ENCODE data around the gene BEAN1. TPM values are rescaled to one million over a fixed set of nuclear protein-coding genes. Genes with fewer than 3 reads are reported as not detected.
A peak's percentile ranks its signal among the peaks of the same experiment; 100 is the strongest.

The BEAN1 gene
- total RNA-seq, 1 donor from 2014 or later: 1.2 TPM

DNA sequence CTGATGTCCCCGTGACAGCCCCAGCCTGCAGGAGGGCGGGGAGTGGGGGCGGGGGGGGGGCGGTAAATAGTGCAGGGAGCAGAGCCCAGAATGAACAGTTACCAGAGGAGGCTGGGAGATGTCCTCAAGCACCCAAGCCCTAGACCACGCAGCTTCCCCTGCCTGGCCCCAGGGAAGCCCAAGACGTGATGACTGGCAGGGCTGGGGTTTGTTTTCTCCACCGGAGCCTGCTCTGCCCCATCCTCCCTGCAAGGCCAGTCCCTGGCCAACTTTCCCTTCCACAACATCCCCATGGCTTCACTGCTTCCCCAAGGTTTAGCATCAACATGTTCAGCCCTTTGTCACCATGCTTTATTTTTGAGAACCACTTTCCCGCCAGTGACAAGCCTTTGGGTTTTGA lies 1.4 kb upstream of the BEAN1 start:
- Mint-ChIP-seq H3K27me3 (ENCODE audit: low read depth, unreplicated experiment) (peaks cover 66% of the 10 kb centered on the region), H3K27ac (ENCODE audit: unreplicated experiment) (no peak overlapping the region)

GRCh38 chr16:66426112-66427035 lies 721 bp upstream of the BEAN1 start:
- H3K79me2 ChIP-seq (ENCODE audit: insufficient read depth, low read length): no peaks in the 10 kb centered on the region
- H3K9ac ChIP-seq (ENCODE audit: low read length): peak overlapping the region; percentile 31
- Mint-ChIP-seq H3K4me3 (ENCODE audit: unreplicated experiment) (peak overlapping the region; percentile 67), H3K27ac (ENCODE audit: unreplicated experiment) (no peak overlapping the region), H3K36me3 (ENCODE audit: low read depth, unreplicated experiment) (no peaks in the 10 kb centered on the region), H3K4me1 (ENCODE audit: low read depth, unreplicated experiment) (no peaks in the 10 kb centered on the region), H3K27me3 (ENCODE audit: low read depth, unreplicated experiment) (peaks cover 65% of the 10 kb centered on the region), H3K9me3 (ENCODE audit: unreplicated experiment) (peaks cover 1% of the 10 kb centered on the region)
- TF ChIP-seq EZH2 (IDR thresholded peaks at IDR 0.05; ENCODE audit: insufficient read depth, low read length): peak; percentile 91
- no peak for TF ChIP-seq CTCF (IDR thresholded peaks at IDR 0.05; ENCODE audit: insufficient read depth, low read depth, low read length)
- H2AFZ ChIP-seq (ENCODE audit: low read depth, low read length): peak overlapping the region; percentile 75
- peaks cover 16% of the 10 kb centered on the region for H4K20me1 ChIP-seq (ENCODE audit: insufficient read depth, low read length)
- no peaks in the 10 kb centered on the region for H3K4me1 ChIP-seq (ENCODE audit: insufficient read depth, low read length)
- H3K4me2 ChIP-seq (ENCODE audit: low read length): peak overlapping the region; percentile 82
- no peaks in the 10 kb centered on the region for H3K36me3 ChIP-seq (ENCODE audit: insufficient read depth, low read length)
- no peak overlapping the region for H3K27ac ChIP-seq (ENCODE audit: low read depth, low read length)
- H3K4me3 ChIP-seq (ENCODE audit: insufficient read depth, low read depth, low read length): peak overlapping the region; percentile 33
- no peak for DNase-seq (ENCODE audit: low read depth)
- H3K27me3 ChIP-seq (ENCODE audit: insufficient read depth, low read length): peaks cover 55% of the 10 kb centered on the region
- H3K9me3 ChIP-seq (ENCODE audit: insufficient read depth, low read depth, low read length): no peaks in the 10 kb centered on the region
- FAIRE-seq: no peak

More for the DNA sequence above, 1.4 kb upstream of the BEAN1 start:
- Mint-ChIP-seq H3K4me1 (ENCODE audit: low read depth, unreplicated experiment) (no peaks in the 10 kb centered on the region), H3K36me3 (ENCODE audit: low read depth, unreplicated experiment) (no peaks in the 10 kb centered on the region), H3K9me3 (ENCODE audit: unreplicated experiment) (peaks cover 1% of the 10 kb centered on the region), H3K4me3 (ENCODE audit: unreplicated experiment) (peak overlapping the region; percentile 67)
- H3K27ac ChIP-seq (ENCODE audit: low read depth, low read length): no peak overlapping the region
- FAIRE-seq: no peak
- no peaks in the 10 kb centered on the region for H3K79me2 ChIP-seq (ENCODE audit: insufficient read depth, low read length)
- H3K36me3 ChIP-seq (ENCODE audit: insufficient read depth, low read length): no peaks in the 10 kb centered on the region
- H4K20me1 ChIP-seq (ENCODE audit: insufficient read depth, low read length): peaks cover 16% of the 10 kb centered on the region
- no peak overlapping the region for H3K9ac ChIP-seq (ENCODE audit: low read length)
- H3K4me2 ChIP-seq (ENCODE audit: low read length): no peak overlapping the region
- TF ChIP-seq CTCF (IDR thresholded peaks at IDR 0.05; ENCODE audit: insufficient read depth, low read depth, low read length) (no peak), EZH2 (IDR thresholded peaks at IDR 0.05; ENCODE audit: insufficient read depth, low read length) (no peak)
- peaks cover 55% of the 10 kb centered on the region for H3K27me3 ChIP-seq (ENCODE audit: insufficient read depth, low read length)
- no peak overlapping the region for H2AFZ ChIP-seq (ENCODE audit: low read depth, low read length)
- no peak for DNase-seq (ENCODE audit: low read depth)
- no peaks in the 10 kb centered on the region for H3K9me3 ChIP-seq (ENCODE audit: insufficient read depth, low read depth, low read length)
- H3K4me3 ChIP-seq (ENCODE audit: insufficient read depth, low read depth, low read length): no peak overlapping the region
- H3K4me1 ChIP-seq (ENCODE audit: insufficient read depth, low read length): no peaks in the 10 kb centered on the region

All from astrocyte (in vitro differentiated cells and primary cell).